Endodermal cell (in vitro differentiated cells): ENCODE data around the gene ATXN7. TPM values are rescaled to one million over a fixed set of nuclear protein-coding genes. Genes with fewer than 3 reads are reported as not detected.

Source experiments
- DNase-seq: peaks from one replicate; pipeline ENCODE4 v3.0.0-alpha.2; 2017
- H3K27ac ChIP-seq: 2 replicates; pipeline ENCODE4 v1.5.1; 2013; ENCODE audit warnings: mild to moderate bottlenecking, low read depth, low read length, moderate library complexity
- H3K27me3 ChIP-seq: 2 replicates; pipeline ENCODE4 v1.6.1; 2013; ENCODE audit warnings: mild to moderate bottlenecking, low read length, moderate library complexity; ENCODE audit not compliant: insufficient read depth, control insufficient read depth, poor library complexity, severe bottlenecking
- H3K36me3 ChIP-seq: 2 replicates; pipeline ENCODE4 v1.7.0; 2013; ENCODE audit warnings: mild to moderate bottlenecking, low read length, moderate library complexity; ENCODE audit not compliant: control insufficient read depth, insufficient read depth
- H3K4me1 ChIP-seq: one replicate; pipeline ENCODE4 v1.7.0; 2013; ENCODE audit warnings: low read length; ENCODE audit not compliant: control insufficient read depth, insufficient read depth
- H3K4me3 ChIP-seq: 2 replicates; pipeline ENCODE4 v1.5.1; 2013; ENCODE audit warnings: mild to moderate bottlenecking, low read length, moderate library complexity
- H3K9ac ChIP-seq: 2 replicates; pipeline ENCODE4 v1.6.1; 2013; ENCODE audit warnings: mild to moderate bottlenecking, low read length, moderate library complexity; ENCODE audit not compliant: poor library complexity, severe bottlenecking; ENCODE audit errors: extremely low read depth
- H3K9me3 ChIP-seq: 2 replicates; pipeline ENCODE4 v1.6.1; 2013; ENCODE audit warnings: mild to moderate bottlenecking, low read length, moderate library complexity; ENCODE audit not compliant: control insufficient read depth
- H3K27ac Mint-ChIP-seq: 2 replicates; pipeline ENCODE4 v1.8.0; 2020; ENCODE audit warnings: mixed read lengths
- H3K27me3 Mint-ChIP-seq: 2 replicates; pipeline ENCODE4 v1.8.0; 2021; ENCODE audit warnings: mild to moderate bottlenecking, mixed read lengths; ENCODE audit not compliant: insufficient read depth
- H3K36me3 Mint-ChIP-seq: 2 replicates; pipeline ENCODE4 v1.8.0; 2020; ENCODE audit warnings: low read depth, mixed read lengths
- H3K4me1 Mint-ChIP-seq: 2 replicates; pipeline ENCODE4 v1.8.0; 2020; ENCODE audit warnings: mixed read lengths
- H3K4me3 Mint-ChIP-seq: 2 replicates; pipeline ENCODE4 v1.8.0; 2020; ENCODE audit warnings: mild to moderate bottlenecking, moderate library complexity, mixed read lengths
- H3K9me3 Mint-ChIP-seq: 2 replicates; pipeline ENCODE4 v1.8.0; 2020; ENCODE audit warnings: mild to moderate bottlenecking, mixed read lengths
- CTCF ChIP-seq: fragments of 200-600 bp; sonication (generic); conservative IDR thresholded peaks from 2 replicates; pipeline ENCODE4 v1.5.0; 2021; ENCODE audit warnings: antibody characterized with exemption, mild to moderate bottlenecking
- WGBS, 2 experiments: methylation state at CpG; one replicate each; pipeline versions ENCODE4 v1.1.5 to v1.1.7; 2013; ENCODE audit warnings: missing lambda C conversion rate in 2 of 2, mixed read lengths in 1 of 2; ENCODE audit not compliant: insufficient coverage in 1 of 2, insufficient read length in 1 of 2; 5-methylcytosine and 5-hydroxymethylcytosine counted together
- total RNA-seq, 2 donors: library from RNA; stranded (reverse); fragmentation: NEBNext Ultra II Directional in 1 of 2; extraction: Animal tissue kit (Norgen Biotek cat#: 25700) in 1 of 2; gene quantifications; 2 replicates in 1 of 2; 3 replicates in 1 of 2; pipeline ENCODE4 v1.2.1, GENCODE V29; 2021

Gene ATXN7
- total RNA-seq, 2 donors from 2014 or later = 28.1 to 28.8 TPM

GRCh38 chr3:63860776-63861175 is 2.9 kb upstream of the ATXN7 start:
- no peaks in the 10 kb centered on the region for H3K9me3 Mint-ChIP-seq
- H3K36me3 Mint-ChIP-seq = peaks cover 5% of the 10 kb centered on the region
- H3K9ac ChIP-seq = no peak overlapping the region
- H3K27me3 Mint-ChIP-seq = no peaks in the 10 kb centered on the region
- no peak for DNase-seq
- peaks cover 4% of the 10 kb centered on the region for H3K4me1 ChIP-seq
- no peaks in the 10 kb centered on the region for H3K27me3 ChIP-seq
- no peak overlapping the region for H3K4me3 Mint-ChIP-seq
- no peak overlapping the region for H3K27ac ChIP-seq
- peaks cover 52% of the 10 kb centered on the region for H3K4me1 Mint-ChIP-seq
- H3K36me3 ChIP-seq = peaks cover 5% of the 10 kb centered on the region
- H3K4me3 ChIP-seq = no peak overlapping the region
- no peak overlapping the region for H3K27ac Mint-ChIP-seq
- WGBS, 2 experiments = 93 to 95% methylated on average over 3 of the region's 3 CpGs
- TF ChIP-seq CTCF = no peak
- no peaks in the 10 kb centered on the region for H3K9me3 ChIP-seq

GRCh38 chr3:63861306-63861705 is 2.4 kb upstream of the ATXN7 start:
- Histone ChIP-seq H3K9ac (no peak overlapping the region), H3K27ac (no peak overlapping the region), H3K4me3 (peak overlapping the region; percentile 98), H3K9me3 (no peaks in the 10 kb centered on the region), H3K27me3 (no peaks in the 10 kb centered on the region), H3K4me1 (peaks cover 4% of the 10 kb centered on the region), H3K36me3 (peaks cover 9% of the 10 kb centered on the region)
- Mint-ChIP-seq H3K4me3 (no peak overlapping the region), H3K36me3 (peaks cover 10% of the 10 kb centered on the region), H3K27me3 (no peaks in the 10 kb centered on the region), H3K4me1 (peaks cover 48% of the 10 kb centered on the region), H3K27ac (peak overlapping the region; percentile 46), H3K9me3 (no peaks in the 10 kb centered on the region)
- TF ChIP-seq CTCF = no peak
- peak; percentile 69 for DNase-seq
- WGBS, 2 experiments = 48 to 66% methylated on average over 2 to 5 of the region's 5 CpGs

DNA sequence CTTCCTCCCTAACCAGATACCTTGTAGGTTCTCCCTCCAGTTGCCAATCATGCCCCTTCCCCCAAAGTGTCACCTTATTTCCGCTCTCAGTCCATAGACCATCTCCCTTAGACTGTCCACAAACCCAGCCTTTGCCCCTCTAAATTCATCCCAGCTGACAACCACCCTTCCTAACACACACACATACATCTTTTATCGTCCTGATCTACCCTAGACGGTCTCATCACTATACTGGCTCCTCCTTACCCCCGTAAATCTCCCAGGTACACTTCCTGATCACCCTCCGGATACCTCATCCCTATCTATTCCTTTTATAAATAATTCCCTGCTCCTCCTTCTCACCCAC is 890 bp upstream of the ATXN7 start:
- Mint-ChIP-seq H3K4me3 (peak overlapping the region; percentile 92), H3K36me3 (peaks cover 19% of the 10 kb centered on the region), H3K9me3 (no peaks in the 10 kb centered on the region), H3K4me1 (peaks cover 44% of the 10 kb centered on the region), H3K27me3 (no peaks in the 10 kb centered on the region), H3K27ac (peak overlapping the region; percentile 97)
- Histone ChIP-seq H3K9ac (peak overlapping the region; percentile 81), H3K4me3 (peak overlapping the region; percentile 98), H3K27me3 (no peaks in the 10 kb centered on the region), H3K36me3 (peaks cover 19% of the 10 kb centered on the region), H3K27ac (no peak overlapping the region), H3K9me3 (no peaks in the 10 kb centered on the region), H3K4me1 (peaks cover 4% of the 10 kb centered on the region)
- 33 to 36% methylated on average over 5 of the region's 5 CpGs for WGBS, 2 experiments
- DNase-seq = peak; percentile 59
- TF ChIP-seq CTCF = no peak
